DMS79 treated with DMSO at 0.1 percent for 48 hours (cell line): ENCODE results near the gene GMCL1.
"Not testable (repeated sequence)": the region's sequence is repeated elsewhere in the genome, so short reads cannot be mapped to it uniquely, and the experiment has no call there.

Source experiments
- DNase-seq: peaks from one replicate; lab custom pipeline; 2025; lab: John Stamatoyannopoulos, UW

Gene GMCL1

GRCh38 chr2:69848186-69848790, 18.8 kb downstream of the GMCL1 start:
- DNase-seq, result no peak

- no peak for DNase-seq
Observed at GRCh38 chr2:69858261-69858660, 28.8 kb downstream of the GMCL1 start.

- no peak for DNase-seq
Observed at GRCh38 chr2:69863298-69863697, 33.8 kb downstream of the GMCL1 start.

GRCh38 chr2:69888451-69888850, 59.0 kb downstream of the GMCL1 start:
- no peak for DNase-seq

GRCh38 chr2:69889302-69889701, 59.8 kb downstream of the GMCL1 start:
- no peak for DNase-seq

GRCh38 chr2:69890881-69891280, 61.4 kb downstream of the GMCL1 start:
- no peak for DNase-seq

- DNase-seq, result not testable (repeated sequence)
Observed at GRCh38 chr2:69892838-69893424, 63.5 kb downstream of the GMCL1 start.

GRCh38 chr2:69893684-69894551, 64.5 kb downstream of the GMCL1 start, which contains the start of gene SNRNP27:
Gene SNRNP27, plus strand, starts transcription at chr2:69893956. Its CDS starts 29 bp downstream, at chr2:69893985.
- peak; percentile 85 for DNase-seq

GRCh38 chr2:69894737-69895136, 65.3 kb downstream of the GMCL1 start:
- DNase-seq, result not testable (repeated sequence)

- no peak for DNase-seq
Observed at GRCh38 chr2:69902213-69902922, 72.9 kb downstream of the GMCL1 start.

GRCh38 chr2:69907216-69907615, 77.8 kb downstream of the GMCL1 start:
- DNase-seq, result no peak

GRCh38 chr2:69911985-69912563, 82.6 kb downstream of the GMCL1 start:
- peak; percentile 59 for DNase-seq

GRCh38 chr2:69914164-69914949, 84.9 kb downstream of the GMCL1 start:
- DNase-seq, result peak; percentile 100

- DNase-seq, result no peak
Observed at GRCh38 chr2:69914950-69915945, 85.8 kb downstream of the GMCL1 start, which contains the start of gene MXD1. Gene MXD1, plus strand, starts transcription at chr2:69915109. Its CDS starts 222 bp downstream, at chr2:69915331.

- no peak for DNase-seq
Observed at GRCh38 chr2:69916106-69916505, 86.6 kb downstream of the GMCL1 start.

GRCh38 chr2:69917852-69918251, 88.4 kb downstream of the GMCL1 start:
- no peak for DNase-seq

- no peak for DNase-seq
Observed at GRCh38 chr2:69918401-69918800, 88.9 kb downstream of the GMCL1 start.

- DNase-seq, result no peak
Observed at GRCh38 chr2:69923116-69923515, 93.7 kb downstream of the GMCL1 start.

- no peak for DNase-seq
Observed at GRCh38 chr2:69926849-69927515, 97.5 kb downstream of the GMCL1 start.
